HG02763 (cell line): Measurements from ENCODE around the gene ASB6.
"Not testable (repeated sequence)": the region's sequence is repeated elsewhere in the genome, so short reads cannot be mapped to it uniquely, and the experiment has no call there.

ENCODE experiments used
- ATAC-seq: cut with Tn5 transposase; IDR thresholded peaks from one replicate; pipeline ENCODE4 v1.9.1; 2021; ENCODE audit warnings: mild to moderate bottlenecking, moderate library complexity; ENCODE audit not compliant: unreplicated experiment

Gene ASB6

DNA sequence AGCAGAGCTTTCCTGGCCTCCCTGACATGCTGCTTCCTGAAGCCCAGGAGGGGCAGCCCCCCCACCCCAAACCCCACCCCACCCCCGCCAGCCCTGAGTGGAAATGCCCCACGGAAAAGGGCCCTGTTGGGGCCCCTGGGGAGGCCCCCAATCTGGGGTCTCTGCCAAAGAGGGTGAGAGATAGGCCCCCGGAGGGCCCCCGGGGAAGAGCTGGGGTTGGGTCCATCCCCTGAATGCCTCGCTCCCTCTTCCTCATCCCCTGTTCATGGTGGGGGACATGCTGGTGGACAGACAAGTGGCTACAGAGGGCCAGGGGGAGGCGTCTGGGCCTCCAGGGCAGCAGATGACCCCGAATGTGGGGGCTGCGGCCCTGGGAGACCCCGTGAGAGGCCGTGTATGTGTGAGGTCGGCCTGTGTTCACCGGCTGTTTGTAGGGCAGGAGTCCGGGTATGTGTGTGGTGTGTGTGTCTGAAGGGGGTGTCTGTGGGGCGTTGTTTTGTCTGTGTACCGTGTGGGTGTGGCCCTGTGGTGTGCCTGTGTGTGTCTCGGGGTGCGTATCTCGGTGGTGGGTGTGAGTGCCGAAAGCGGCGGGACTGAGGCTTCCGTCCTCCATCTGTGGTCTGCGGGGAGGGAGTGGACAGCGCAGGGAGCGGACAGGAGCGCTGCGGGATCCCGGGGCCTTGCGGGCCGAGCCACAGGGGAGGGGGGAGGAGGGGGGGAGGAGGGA, 32.3 kb downstream of the ASB6 start:
- ATAC-seq = no peak

- no peak for ATAC-seq
These were observed 33.1 kb downstream of the ASB6 start for GRCh38 chr9:129608561-129609481.

- no peak for ATAC-seq
These were observed 34.9 kb downstream of the ASB6 start for GRCh38 chr9:129607027-129607387.

DNA sequence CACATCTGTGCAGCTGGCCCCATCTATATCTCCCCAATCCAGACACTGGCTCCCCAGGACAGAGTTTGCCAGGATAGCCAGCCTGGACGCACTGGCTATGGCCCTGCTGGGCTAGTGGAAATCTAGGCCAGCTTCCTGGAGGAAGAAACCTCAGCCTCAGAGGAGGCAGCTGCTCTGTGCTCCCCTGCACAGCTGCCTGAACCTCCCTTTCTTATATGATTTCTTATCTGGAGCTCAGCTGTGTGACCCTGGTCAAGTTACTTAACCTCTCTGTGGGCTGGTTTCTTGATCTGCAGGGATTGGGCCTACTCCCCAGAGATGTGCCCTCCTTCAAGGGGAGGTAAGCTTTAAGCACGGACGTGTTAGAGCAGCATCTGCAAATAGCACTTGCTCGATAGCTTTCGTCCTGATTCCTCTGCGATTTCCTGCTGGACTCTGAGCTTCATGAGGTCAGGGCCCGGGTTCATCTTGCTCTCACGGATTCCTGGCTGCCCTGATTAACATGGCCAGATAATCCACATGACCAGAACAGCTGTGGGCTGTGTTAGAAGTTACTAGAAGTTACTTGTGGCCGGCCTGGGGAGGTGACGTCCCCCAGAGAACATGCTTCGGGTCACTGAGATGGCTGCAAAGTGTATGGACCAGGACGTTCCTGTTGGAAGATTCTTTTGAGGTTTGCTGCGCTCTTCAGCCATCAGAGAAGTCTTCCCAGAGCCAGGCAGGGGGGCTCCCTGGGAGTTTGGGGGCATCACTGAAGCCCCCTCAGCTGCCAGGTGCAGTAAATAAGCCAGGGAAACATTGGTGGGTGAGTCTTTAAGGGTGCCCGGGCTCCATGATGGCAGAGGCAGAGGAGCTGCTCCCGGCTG, 35.6 kb downstream of the ASB6 start:
- no peak for ATAC-seq

GRCh38 chr9:129604766-129605163, 37.2 kb downstream of the ASB6 start:
- ATAC-seq = no peak

GRCh38 chr9:129604056-129604765, 37.7 kb downstream of the ASB6 start:
- no peak for ATAC-seq

GRCh38 chr9:129602598-129603415, 39.1 kb downstream of the ASB6 start:
- no peak for ATAC-seq

DNA sequence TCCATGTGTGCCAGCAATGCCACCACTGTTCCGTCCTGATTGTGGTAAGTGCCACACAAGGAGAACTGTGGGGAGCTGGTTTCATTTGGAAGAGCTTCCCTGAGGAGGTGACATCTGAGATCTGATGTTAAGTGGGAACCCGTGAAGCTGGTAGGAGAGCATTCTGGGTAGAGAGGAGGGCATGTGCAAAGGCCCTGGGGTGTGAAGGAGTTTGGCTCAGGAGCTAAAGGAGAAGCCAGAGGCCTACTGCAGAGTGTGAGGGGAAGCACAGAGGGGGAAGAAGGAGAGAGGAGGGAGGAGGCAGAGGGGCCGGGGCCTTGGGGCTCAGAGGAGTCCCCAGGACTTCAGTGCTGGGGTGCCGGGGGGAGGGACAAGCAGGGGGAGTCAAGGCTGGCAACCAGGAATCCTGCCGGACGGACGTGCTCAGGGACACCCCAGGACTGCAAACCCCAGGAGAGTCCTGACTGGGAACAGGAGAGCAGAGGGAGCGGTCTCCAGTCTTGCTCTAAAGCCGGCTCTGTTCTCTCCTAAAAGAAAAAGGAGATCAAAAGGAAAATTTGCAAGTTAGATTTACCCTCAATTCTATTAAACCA, 40.8 kb downstream of the ASB6 start:
- no peak for ATAC-seq

- ATAC-seq = no peak
These were observed 43.8 kb downstream of the ASB6 start for GRCh38 chr9:129598089-129598596.

GRCh38 chr9:129597355-129598088, 44.4 kb downstream of the ASB6 start:
- no peak for ATAC-seq

GRCh38 chr9:129596541-129597331, 45.2 kb downstream of the ASB6 start:
- no peak for ATAC-seq

DNA sequence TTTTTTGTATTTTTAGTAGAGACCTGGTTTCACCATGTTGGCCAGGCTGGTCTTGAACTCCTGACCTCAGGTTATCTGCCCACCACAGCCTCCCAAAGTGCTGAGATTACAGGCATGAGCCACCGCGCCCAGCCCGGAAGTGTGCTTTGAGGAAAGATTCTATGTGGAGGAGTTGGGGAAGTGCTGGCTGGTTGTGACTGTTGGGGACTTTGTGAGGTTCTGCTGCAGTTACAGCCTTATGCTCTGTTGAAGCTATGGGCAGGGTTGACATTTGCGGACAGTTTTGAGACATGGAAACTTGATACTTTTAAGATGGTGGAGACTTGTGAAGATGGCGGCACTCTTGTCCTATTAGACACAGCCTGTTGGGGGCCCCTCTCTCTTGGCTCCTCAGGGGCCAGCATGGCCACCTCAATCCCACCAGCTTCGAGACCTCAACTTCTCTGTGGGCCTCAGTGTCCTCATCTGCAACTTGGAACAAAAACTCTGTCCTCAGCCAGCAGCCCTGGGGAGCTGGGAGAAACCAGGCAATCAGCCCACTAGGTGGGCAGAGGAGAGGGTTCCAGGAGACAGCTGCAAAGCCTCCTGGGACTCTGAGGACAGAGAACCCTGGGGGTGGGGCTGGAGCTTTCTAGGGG, 45.9 kb downstream of the ASB6 start:
- ATAC-seq = no peak

GRCh38 chr9:129595311-129595741, 46.6 kb downstream of the ASB6 start:
- no peak for ATAC-seq

DNA sequence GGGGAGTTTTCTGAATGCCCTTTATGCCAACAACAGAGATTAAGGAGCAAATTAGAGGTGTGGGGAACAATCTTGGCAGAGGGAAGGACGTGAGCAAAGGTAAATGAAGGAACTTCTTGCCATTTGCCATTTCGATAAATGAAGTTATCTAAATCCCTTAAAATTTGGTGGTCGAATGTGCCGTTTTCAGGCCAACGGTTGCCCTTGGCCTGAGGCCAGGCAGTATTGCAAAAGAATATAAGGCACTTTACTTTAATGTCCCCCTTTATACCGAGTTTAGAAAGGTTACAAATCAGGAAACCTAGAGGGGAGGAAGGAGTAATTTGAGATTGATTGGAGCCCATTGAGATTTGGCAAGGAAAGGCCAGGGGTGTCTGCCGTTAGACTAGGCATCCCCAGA, 47.3 kb downstream of the ASB6 start:
- ATAC-seq = no peak

GRCh38 chr9:129592790-129593189, 49.2 kb downstream of the ASB6 start:
- ATAC-seq = not testable (repeated sequence)

DNA sequence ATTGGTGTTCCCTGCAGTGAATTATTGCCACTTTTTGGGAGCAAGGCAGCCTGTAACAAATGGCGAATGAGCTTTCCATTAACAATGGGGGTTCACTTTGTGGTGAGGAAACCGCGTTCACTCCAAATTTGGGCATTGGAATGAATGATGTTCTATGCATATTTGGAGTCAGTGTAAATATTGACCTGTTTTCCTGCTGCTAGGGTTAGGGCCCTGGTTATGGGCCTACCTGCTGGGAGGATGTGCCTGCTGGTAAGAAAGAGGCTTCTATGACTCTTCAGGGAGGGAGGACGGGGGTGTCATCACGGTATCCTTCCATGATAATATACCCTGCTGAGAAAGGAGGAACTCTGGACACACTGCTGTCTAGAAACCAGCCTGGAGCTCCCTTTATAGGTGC, 50.0 kb downstream of the ASB6 start:
- no peak for ATAC-seq

GRCh38 chr9:129590466-129590865, 51.5 kb downstream of the ASB6 start:
- ATAC-seq = no peak
